IPS-20b (cell line): ENCODE results near the gene NPVF.

Source experiments
- H3K27ac ChIP-seq: one replicate; pipeline ENCODE4 v1.5.1; 2013; ENCODE audit warnings: low read length
- H3K27me3 ChIP-seq: 2 replicates; pipeline ENCODE4 v1.6.1; 2013; ENCODE audit warnings: mild to moderate bottlenecking, low read length, inconsistent platforms; ENCODE audit not compliant: insufficient read depth
- H3K36me3 ChIP-seq: 2 replicates; pipeline ENCODE4 v1.6.1; 2013; ENCODE audit warnings: low read depth, mild to moderate bottlenecking, inconsistent platforms, low read length, moderate library complexity; ENCODE audit not compliant: insufficient read depth
- H3K4me1 ChIP-seq: 2 replicates; pipeline ENCODE4 v1.6.1; 2013; ENCODE audit warnings: mild to moderate bottlenecking, control low read depth, inconsistent platforms, low read length, moderate library complexity; ENCODE audit not compliant: insufficient read depth
- H3K4me3 ChIP-seq: 2 replicates; pipeline ENCODE4 v1.5.1; 2013; ENCODE audit warnings: mild to moderate bottlenecking, low read length, inconsistent platforms
- H3K9ac ChIP-seq: 2 replicates; pipeline ENCODE4 v1.6.1; 2013; ENCODE audit warnings: low read depth, mild to moderate bottlenecking, inconsistent platforms, low read length, moderate library complexity
- H3K9me3 ChIP-seq: 2 replicates; pipeline ENCODE4 v1.6.1; 2013; ENCODE audit warnings: mild to moderate bottlenecking, low read depth, low read length, inconsistent platforms; ENCODE audit not compliant: insufficient read depth

The NPVF gene

DNA sequence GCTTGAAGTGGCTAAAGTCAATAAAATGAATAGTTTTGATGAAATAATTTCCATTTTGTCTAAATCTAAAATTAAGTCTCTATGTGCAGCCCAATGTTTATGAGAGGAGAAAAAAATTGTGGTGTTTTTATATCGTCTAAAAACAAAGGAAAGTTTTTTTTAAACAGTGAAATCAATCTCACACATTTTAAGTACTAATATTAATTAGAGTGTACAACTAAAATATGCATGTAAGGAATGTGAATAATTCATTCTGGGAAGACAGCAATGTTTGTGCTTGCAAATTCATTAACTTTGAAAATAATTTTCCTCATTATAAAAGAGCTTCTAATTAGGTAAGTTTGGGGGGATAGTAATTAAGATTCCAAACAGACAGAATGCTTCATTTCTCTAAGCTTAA, at the start of gene NPVF:
NPVF (minus strand) TSS at position 101 of the 400 bp plus-strand sequence; CDS start at position 54, 47 bp downstream.
- Histone ChIP-seq H3K27me3 (no peaks in the 10 kb centered on the region), H3K27ac (no peak within 1 kb of the TSS), H3K9ac (no peak within 1 kb of the TSS), H3K4me1 (no peaks in the 10 kb centered on the region), H3K9me3 (no peaks in the 10 kb centered on the region), H3K4me3 (no peak within 1 kb of the TSS), H3K36me3 (no peaks in the 10 kb centered on the region)

- no peak overlapping the region for H3K27ac ChIP-seq
- no peaks in the 10 kb centered on the region for H3K9me3 ChIP-seq
- no peaks in the 10 kb centered on the region for H3K27me3 ChIP-seq
- no peaks in the 10 kb centered on the region for H3K4me1 ChIP-seq
- H3K4me3 ChIP-seq, result no peak overlapping the region
- H3K9ac ChIP-seq, result no peak overlapping the region
- no peaks in the 10 kb centered on the region for H3K36me3 ChIP-seq
These were observed 44.0 kb upstream of the NPVF start for GRCh38 chr7:25272265-25272664.

- Histone ChIP-seq H3K4me3 (no peak overlapping the region), H3K27me3 (0 out of 2 replicates have a peak, but pooled peaks cover 5% of the 10 kb centered on the region), H3K27ac (no peak overlapping the region), H3K9me3 (no peaks in the 10 kb centered on the region), H3K9ac (no peak overlapping the region), H3K36me3 (no peaks in the 10 kb centered on the region), H3K4me1 (no peaks in the 10 kb centered on the region)
These were observed 35.1 kb upstream of the NPVF start for GRCh38 chr7:25263337-25263736.

DNA sequence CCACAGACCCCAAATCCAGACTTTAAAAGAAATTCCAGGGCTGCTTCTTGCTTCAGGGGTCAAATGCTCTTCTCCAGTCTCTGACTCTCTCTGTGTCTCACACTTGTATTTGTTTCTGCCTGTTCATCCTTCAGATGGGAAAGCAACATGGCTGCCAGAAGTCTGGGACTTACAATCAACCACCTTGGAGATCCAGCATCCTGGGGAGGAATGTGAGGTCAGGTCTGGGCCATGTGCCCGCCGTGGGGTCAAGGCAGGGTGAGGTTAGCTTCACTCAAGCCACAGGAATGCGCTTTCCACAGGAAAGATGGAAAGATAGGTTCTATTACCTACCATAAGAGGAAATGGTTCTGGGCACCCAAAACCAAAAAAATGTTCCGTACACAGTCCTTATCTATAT, 34.3 kb upstream of the NPVF start:
- no peaks in the 10 kb centered on the region for H3K36me3 ChIP-seq
- no peaks in the 10 kb centered on the region for H3K4me1 ChIP-seq
- H3K4me3 ChIP-seq, result no peak overlapping the region
- H3K27ac ChIP-seq, result no peak overlapping the region
- no peaks in the 10 kb centered on the region for H3K9me3 ChIP-seq
- 0 out of 2 replicates have a peak, but pooled peaks cover 5% of the 10 kb centered on the region for H3K27me3 ChIP-seq
- H3K9ac ChIP-seq, result no peak overlapping the region

DNA sequence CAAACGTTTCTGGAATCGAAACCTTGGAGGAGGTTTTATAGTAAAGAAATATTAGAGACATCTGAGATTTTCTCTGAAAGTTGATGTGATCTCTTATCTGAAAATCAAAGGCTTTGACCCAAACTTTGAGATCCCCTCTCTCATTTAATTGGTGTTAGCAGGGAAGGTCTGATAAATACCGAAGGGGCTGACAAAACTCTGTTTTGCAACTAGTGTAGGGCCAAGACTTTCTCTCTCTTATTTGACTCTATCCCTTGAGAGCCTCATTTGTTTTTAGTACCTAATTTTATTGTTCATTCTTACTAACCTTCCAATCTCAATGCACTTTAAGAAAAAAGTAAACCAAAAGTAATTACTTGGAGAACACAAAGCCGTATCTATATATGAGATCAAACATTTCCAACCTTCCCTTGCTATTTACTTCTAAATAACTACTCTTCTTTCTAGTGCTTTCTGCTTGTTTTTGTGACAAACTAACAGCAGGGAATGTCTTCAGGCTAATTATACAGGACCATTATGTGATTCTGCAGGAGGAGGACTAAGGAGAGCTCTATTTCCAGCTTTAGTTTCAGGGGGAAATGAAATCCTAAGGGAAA, 33.4 kb upstream of the NPVF start:
- Histone ChIP-seq H3K9me3 (no peaks in the 10 kb centered on the region), H3K4me3 (no peak overlapping the region), H3K27me3 (0 out of 2 replicates have a peak, but pooled peaks cover 5% of the 10 kb centered on the region), H3K27ac (no peak overlapping the region), H3K36me3 (no peaks in the 10 kb centered on the region), H3K9ac (no peak overlapping the region), H3K4me1 (no peaks in the 10 kb centered on the region)

- Histone ChIP-seq H3K4me3 (no peak overlapping the region), H3K9me3 (no peaks in the 10 kb centered on the region), H3K9ac (no peak overlapping the region), H3K36me3 (no peaks in the 10 kb centered on the region), H3K27ac (no peak overlapping the region), H3K4me1 (no peaks in the 10 kb centered on the region), H3K27me3 (0 out of 2 replicates have a peak, but pooled peaks cover 5% of the 10 kb centered on the region)
These were observed 32.7 kb upstream of the NPVF start for GRCh38 chr7:25260862-25261494.

DNA sequence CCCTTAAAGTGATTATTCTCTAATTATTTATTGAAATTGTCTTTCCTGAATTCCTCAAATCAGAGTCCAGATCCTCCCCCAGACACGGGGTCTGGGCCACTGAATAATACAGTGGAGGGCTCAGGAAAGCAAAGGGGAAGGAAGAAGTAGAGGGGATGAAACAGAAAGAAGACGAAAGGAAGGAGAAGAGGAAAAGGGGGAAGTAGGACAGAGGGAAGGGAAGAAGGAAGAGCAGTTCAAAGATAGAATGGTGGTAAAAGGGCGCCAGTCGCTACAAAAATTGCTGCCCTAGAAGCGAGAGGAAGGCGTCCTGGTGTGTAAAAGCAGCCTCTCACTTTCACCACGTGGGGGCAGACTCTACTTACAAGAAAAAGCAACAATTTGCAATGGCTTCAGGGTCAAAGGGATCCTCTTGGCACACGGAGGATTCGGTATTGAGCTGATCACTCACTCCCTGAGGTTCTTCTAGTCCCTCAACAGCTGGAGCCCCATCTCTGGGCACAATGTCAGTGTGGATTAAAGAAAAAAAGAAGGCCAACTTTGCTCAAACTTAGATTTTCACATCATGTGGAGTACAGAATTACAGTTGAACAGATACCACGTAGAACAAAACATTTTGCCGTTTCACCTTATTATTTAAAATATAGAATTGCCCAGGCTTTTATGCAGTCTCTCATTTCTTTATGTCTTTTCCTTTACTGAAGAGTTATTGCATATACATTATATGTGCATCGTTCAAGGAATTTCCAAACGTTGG, 31.4 kb upstream of the NPVF start:
- H3K27ac ChIP-seq, result no peak overlapping the region
- no peaks in the 10 kb centered on the region for H3K4me1 ChIP-seq
- H3K9ac ChIP-seq, result no peak overlapping the region
- no peak overlapping the region for H3K4me3 ChIP-seq
- H3K9me3 ChIP-seq, result no peaks in the 10 kb centered on the region
- 0 out of 2 replicates have a peak, but pooled peaks cover 5% of the 10 kb centered on the region for H3K27me3 ChIP-seq
- H3K36me3 ChIP-seq, result no peaks in the 10 kb centered on the region

DNA sequence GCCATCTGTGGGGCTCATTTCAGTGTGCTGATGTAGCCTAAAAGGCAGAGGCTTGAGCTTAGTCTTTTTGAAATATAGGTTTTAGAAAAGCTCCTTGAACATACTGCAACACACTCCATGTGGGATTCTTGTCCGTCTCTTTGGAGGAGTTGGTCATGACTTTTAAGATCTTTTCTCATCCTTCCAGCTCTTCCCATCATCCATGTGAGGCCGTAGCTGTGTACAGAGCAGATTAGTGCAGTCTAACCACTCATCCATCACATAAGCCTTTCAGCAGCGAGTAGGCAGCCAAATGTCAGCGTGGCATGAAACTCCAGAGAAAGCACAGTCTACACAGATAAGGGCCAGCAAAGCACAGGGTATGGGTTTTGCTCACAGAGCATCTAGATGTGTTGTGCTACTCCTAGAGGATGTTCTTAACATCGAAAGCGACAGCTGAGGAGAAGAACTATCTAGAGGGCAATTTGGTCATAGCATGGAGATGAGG, 28.1 kb upstream of the NPVF start:
- no peaks in the 10 kb centered on the region for H3K4me1 ChIP-seq
- H3K4me3 ChIP-seq, result no peak overlapping the region
- H3K36me3 ChIP-seq, result no peaks in the 10 kb centered on the region
- H3K27ac ChIP-seq, result no peak overlapping the region
- H3K9ac ChIP-seq, result no peak overlapping the region
- H3K27me3 ChIP-seq, result 0 out of 2 replicates have a peak, but pooled peaks cover 5% of the 10 kb centered on the region
- H3K9me3 ChIP-seq, result no peaks in the 10 kb centered on the region

DNA sequence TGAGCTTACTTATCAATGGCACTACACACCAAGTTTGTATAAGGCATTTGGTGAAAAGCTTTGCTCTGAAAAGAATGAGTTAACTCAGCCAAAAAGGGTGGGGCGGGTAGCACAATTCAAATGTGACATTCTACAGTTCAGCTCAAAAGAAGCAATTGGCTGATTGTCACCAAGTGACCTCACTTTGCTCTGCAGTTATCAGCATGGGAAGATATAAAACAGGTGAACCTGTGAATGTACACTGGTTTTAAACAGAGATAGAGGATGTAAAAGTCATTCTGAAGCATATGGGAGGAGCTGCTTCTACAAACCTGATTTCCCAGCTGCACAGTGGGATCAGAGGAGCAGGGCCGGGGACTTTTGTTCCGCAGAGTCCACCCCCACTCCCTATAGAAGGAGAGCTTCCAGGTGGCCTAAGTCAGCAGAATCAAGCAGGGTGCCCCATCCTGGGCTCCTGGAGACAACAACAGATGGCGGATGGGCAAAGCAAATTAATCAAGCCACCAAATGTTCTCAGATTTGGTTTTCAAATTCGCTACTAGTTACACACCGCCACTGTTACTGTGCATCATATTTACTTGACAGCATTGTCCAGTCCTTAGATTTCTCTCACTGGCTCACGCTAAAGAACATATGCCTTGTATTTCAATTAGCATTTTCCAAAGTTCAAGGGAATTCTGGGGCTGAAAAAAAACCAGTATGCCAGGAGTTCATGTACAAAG, 27.5 kb upstream of the NPVF start:
- Histone ChIP-seq H3K9ac (no peak overlapping the region), H3K27ac (no peak overlapping the region), H3K9me3 (no peaks in the 10 kb centered on the region), H3K36me3 (no peaks in the 10 kb centered on the region), H3K27me3 (0 out of 2 replicates have a peak, but pooled peaks cover 5% of the 10 kb centered on the region), H3K4me3 (no peak overlapping the region), H3K4me1 (no peaks in the 10 kb centered on the region)

DNA sequence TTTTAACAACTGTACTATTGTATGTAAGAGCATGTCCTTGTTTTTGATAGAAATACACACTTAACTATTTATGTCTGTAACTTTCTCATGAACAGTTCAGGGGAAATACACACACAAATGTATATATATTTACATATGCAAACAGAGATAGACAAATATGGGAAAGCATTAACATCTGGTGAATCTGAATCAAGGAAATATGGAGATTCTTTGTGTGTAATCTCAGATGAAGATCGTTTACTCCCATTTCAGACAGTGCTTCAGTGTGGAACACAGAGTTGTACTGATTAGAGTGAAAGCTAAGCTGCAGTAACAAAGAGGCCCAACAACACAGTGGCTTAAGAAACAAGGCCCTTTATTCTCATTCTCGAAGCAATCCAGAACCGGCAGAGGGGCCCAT, 26.3 kb upstream of the NPVF start:
- Histone ChIP-seq H3K4me1 (no peaks in the 10 kb centered on the region), H3K36me3 (no peaks in the 10 kb centered on the region), H3K27me3 (0 out of 2 replicates have a peak, but pooled peaks cover 5% of the 10 kb centered on the region), H3K4me3 (no peak overlapping the region), H3K9me3 (no peaks in the 10 kb centered on the region), H3K27ac (no peak overlapping the region), H3K9ac (no peak overlapping the region)

GRCh38 chr7:25253714-25254113, 25.4 kb upstream of the NPVF start:
- Histone ChIP-seq H3K4me3 (no peak overlapping the region), H3K4me1 (no peaks in the 10 kb centered on the region), H3K9me3 (no peaks in the 10 kb centered on the region)

More at GRCh38 chr7:25253714-25254113, 25.4 kb upstream of the NPVF start:
- Histone ChIP-seq H3K27me3 (no peaks in the 10 kb centered on the region), H3K27ac (no peak overlapping the region), H3K36me3 (no peaks in the 10 kb centered on the region), H3K9ac (no peak overlapping the region)
